OCI-LY7 (cell line): ENCODE data around the gene LATS1. TPM values are rescaled to one million over a fixed set of nuclear protein-coding genes. Genes with fewer than 3 reads are reported as not detected.
"Not testable (repeated sequence)": the region's sequence is repeated elsewhere in the genome, so short reads cannot be mapped to it uniquely, and the experiment has no call there.

Source experiments
- BruUV-seq: library from RNA; stranded (reverse); fragments of 400-500 nt; replicated peaks from 2 replicates; lab custom pipeline; 2021; lab: Mats Ljungman, UMichigan
- CTCF ChIA-PET: fragments of 300-600 bp; sonication (Branson Sonifier 250); formaldehyde crosslinking; loops from one replicate; lab custom pipeline; 2022; ENCODE audit warnings: antibody characterized with exemption; ENCODE audit not compliant: unreplicated experiment; lab: Charles Lee
- POLR2A ChIA-PET: fragments of 300-600 bp; sonication (Branson Sonifier 250); formaldehyde crosslinking; loops from one replicate; lab custom pipeline; 2022; ENCODE audit warnings: antibody characterized with exemption; lab: Charles Lee
- DNase-seq: peaks from one replicate; pipeline ENCODE4 v3.0.0-alpha.2; 2015; ENCODE audit warnings: low spot score
- H2AFZ ChIP-seq: fragments of 200-600 bp; sonication (generic), shearing (Covaris generic); 2 replicates; pipeline ENCODE4 v1.6.1; 2014; ENCODE audit warnings: mild to moderate bottlenecking, antibody characterized with exemption, low read length, moderate library complexity
- H3K27ac ChIP-seq: fragments of 200-600 bp; sonication (generic); 2 replicates; pipeline ENCODE4 v1.5.1; 2014; ENCODE audit warnings: mixed run types, low read depth, mild to moderate bottlenecking, moderate library complexity, low read length, inconsistent platforms; ENCODE audit not compliant: poor library complexity, severe bottlenecking
- H3K36me3 ChIP-seq: fragments of 200-600 bp; sonication (generic); 2 replicates; pipeline ENCODE4 v1.6.1; 2014; ENCODE audit warnings: mild to moderate bottlenecking, antibody characterized with exemption, low read length, moderate library complexity, mixed read lengths; ENCODE audit not compliant: insufficient read depth
- H3K4me1 ChIP-seq: fragments of 200-600 bp; sonication (generic); 2 replicates; pipeline ENCODE4 v1.5.1; 2014; ENCODE audit warnings: mild to moderate bottlenecking, low read length; ENCODE audit not compliant: insufficient read depth, poor library complexity, severe bottlenecking
- H3K4me2 ChIP-seq: fragments of 200-600 bp; sonication (generic); 2 replicates; pipeline ENCODE4 v1.6.1; 2014; ENCODE audit warnings: mild to moderate bottlenecking, low read length
- H3K4me3 ChIP-seq: fragments of 200-600 bp; sonication (generic); 2 replicates; pipeline ENCODE4 v1.5.1; 2014; ENCODE audit warnings: mild to moderate bottlenecking, low read depth, low read length; ENCODE audit not compliant: poor library complexity, severe bottlenecking
- H3K79me2 ChIP-seq: fragments of 200-600 bp; sonication (generic); 2 replicates; pipeline ENCODE4 v1.6.1; 2016; ENCODE audit warnings: low read depth, mild to moderate bottlenecking, low read length, moderate library complexity, mixed read lengths; ENCODE audit not compliant: insufficient read depth
- H3K9me2 ChIP-seq: fragments of 200-600 bp; sonication (generic); 2 replicates; pipeline ENCODE4 v1.6.1; 2016; ENCODE audit warnings: mild to moderate bottlenecking, low read length, mixed read lengths; ENCODE audit not compliant: insufficient read depth
- H3K9me3 ChIP-seq: fragments of 200-600 bp; sonication (generic); 2 replicates; pipeline ENCODE4 v1.6.1; 2014; ENCODE audit warnings: mild to moderate bottlenecking, mixed run types, low read length, mixed read lengths
- H4K20me1 ChIP-seq: fragments of 200-600 bp; sonication (generic); 2 replicates; pipeline ENCODE4 v1.6.1; 2014; ENCODE audit warnings: mild to moderate bottlenecking, antibody characterized with exemption, low read length, moderate library complexity, mixed read lengths; ENCODE audit not compliant: insufficient read depth
- EZH2phosphoT487 ChIP-seq: fragments of 200-600 bp; sonication (generic); IDR thresholded peaks from 2 replicates; pipeline ENCODE4 v1.6.1; 2018; ENCODE audit warnings: low read depth, borderline replicate concordance, mild to moderate bottlenecking, mixed run types, antibody characterized with exemption, low read length, moderate library complexity, mixed read lengths
- intact Hi-C: fragments of 100-400 bp; cut with micrococcal nuclease; formaldehyde crosslinking; loops from one replicate; pipeline ENCODE4 v1.10.0; 2022; ENCODE audit not compliant: unreplicated experiment
- total RNA-seq, 2 experiments: library from RNA; depleted of rRNA in 1 of 2; stranded (reverse); fragments of >200 nt in 1 of 2; shearing (Covaris generic) in 1 of 2; gene quantifications; 2 replicates each; pipeline ENCODE4 v1.2.3, GENCODE V29; 2014 to 2022
- TF ChIP-seq, protein P1 (sequence below): fragments of 200-600 bp; sonication (generic); conservative IDR thresholded peaks from 2 replicates; pipeline ENCODE4 v1.5.1; 2014; ENCODE audit warnings: mild to moderate bottlenecking, antibody characterized with exemption, low read length, moderate library complexity, mixed read lengths

Gene LATS1
- total RNA-seq, 2 experiments from 2014 or later: 23.1 to 30.3 TPM

DNA sequence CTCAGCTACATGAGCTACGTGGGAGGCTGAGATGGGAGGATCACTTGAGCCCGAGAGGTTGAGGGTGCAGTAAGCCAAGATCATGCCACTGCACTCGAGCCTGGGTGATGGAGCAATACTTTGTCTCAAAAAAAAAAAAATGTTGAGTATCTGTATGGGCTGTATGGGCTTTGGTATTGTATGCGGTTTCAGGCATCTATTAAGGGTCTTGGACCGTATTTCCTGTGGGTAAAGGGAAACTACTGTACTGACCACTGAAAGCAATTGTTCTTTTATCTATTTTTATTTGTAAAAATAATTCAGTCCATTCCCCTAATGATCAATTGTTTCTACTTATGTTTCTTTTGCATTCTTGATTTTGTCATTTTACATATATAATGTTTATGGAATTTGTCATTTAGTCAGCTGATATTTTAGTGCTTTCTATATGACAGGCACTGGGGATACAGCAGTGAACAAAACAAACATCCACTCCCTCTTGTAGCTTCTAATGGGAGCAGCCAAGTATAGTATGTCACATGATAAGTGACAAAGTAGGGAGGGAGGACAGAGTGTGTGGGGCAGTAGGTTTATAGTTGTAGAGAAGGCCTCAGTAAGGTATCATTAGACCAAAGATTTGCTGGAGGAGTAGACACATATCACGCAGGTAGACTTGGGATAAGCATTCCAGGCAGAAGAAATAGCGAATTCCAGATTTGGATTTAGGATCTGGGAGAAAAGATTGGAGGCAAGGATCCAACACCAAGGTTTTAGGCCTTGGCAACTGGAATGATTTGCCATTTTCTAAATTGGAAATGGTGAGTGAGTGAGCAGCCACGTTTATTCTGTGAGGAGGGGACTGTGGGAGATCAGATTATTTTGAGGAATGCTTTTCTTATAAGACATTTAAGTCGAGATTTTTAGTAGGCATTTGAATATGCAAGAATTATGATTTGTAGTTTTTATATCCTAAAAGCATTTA lies 37.7 kb upstream of the LATS1 start:
- CTCF ChIA-PET: interaction anchor here (0.6 kb wide), 2 partner anchors 57 to 765 kb away, joined by 3 read pairs; no protein-coding TSS in a partner anchor
- Histone ChIP-seq H3K27ac (peak overlapping the region; percentile 15), H4K20me1 (peaks cover 18% of the 10 kb centered on the region), H3K4me2 (peak overlapping the region; percentile 48), H3K79me2 (peaks cover 98% of the 10 kb centered on the region), H3K9me3 (no peaks in the 10 kb centered on the region), H3K36me3 (peaks cover 70% of the 10 kb centered on the region), H2AFZ (no peak overlapping the region), H3K4me1 (peaks cover 50% of the 10 kb centered on the region), H3K9me2 (no peaks in the 10 kb centered on the region), H3K4me3 (no peak overlapping the region)
- peak; percentile 16 for DNase-seq
- POLR2A ChIA-PET: interaction anchor here (0.7 kb wide), 1 partner anchor 55 kb away, joined by 6 read pairs; no protein-coding TSS in a partner anchor
- TF ChIP-seq EZH2phosphoT487: no peak
- TF ChIP-seq, protein P1, sequence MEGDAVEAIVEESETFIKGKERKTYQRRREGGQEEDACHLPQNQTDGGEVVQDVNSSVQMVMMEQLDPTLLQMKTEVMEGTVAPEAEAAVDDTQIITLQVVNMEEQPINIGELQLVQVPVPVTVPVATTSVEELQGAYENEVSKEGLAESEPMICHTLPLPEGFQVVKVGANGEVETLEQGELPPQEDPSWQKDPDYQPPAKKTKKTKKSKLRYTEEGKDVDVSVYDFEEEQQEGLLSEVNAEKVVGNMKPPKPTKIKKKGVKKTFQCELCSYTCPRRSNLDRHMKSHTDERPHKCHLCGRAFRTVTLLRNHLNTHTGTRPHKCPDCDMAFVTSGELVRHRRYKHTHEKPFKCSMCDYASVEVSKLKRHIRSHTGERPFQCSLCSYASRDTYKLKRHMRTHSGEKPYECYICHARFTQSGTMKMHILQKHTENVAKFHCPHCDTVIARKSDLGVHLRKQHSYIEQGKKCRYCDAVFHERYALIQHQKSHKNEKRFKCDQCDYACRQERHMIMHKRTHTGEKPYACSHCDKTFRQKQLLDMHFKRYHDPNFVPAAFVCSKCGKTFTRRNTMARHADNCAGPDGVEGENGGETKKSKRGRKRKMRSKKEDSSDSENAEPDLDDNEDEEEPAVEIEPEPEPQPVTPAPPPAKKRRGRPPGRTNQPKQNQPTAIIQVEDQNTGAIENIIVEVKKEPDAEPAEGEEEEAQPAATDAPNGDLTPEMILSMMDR: no peak
- intact Hi-C loops: no loop called here
- no TSS peak for BruUV-seq

DNA sequence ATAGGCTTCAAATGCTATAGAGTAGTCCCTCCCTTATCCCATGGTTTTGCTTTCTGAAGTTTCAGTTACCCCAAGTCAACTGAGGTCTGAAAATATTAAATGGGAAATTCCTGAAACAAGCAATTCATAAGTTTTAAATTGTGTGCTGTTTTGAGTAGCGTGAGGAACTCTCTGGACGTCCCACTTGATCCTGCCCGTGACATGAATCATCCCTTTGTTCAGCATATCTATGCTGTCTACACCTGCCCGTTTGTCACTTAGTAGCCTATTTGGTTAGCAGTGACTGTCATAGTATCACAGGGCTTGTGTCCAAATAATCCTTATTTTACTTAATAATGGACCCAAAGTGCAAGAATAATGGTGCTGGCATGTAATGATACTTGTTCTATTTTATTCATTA lies 36.6 kb upstream of the LATS1 start:
- Histone ChIP-seq H3K9me3 (no peaks in the 10 kb centered on the region), H3K9me2 (no peaks in the 10 kb centered on the region), H4K20me1 (peaks cover 18% of the 10 kb centered on the region), H3K4me3 (no peak overlapping the region), H3K4me1 (peaks cover 43% of the 10 kb centered on the region), H3K27ac (no peak overlapping the region), H3K4me2 (peak overlapping the region; percentile 6; the same call in 1 of the 2 replicates), H3K36me3 (peaks cover 60% of the 10 kb centered on the region), H3K79me2 (peaks cover 99% of the 10 kb centered on the region), H2AFZ (no peak overlapping the region)
- no peak for DNase-seq
- POLR2A ChIA-PET: interaction anchor here (1.5 kb wide), 1 partner anchor 271 kb away, joined by 3 read pairs; no protein-coding TSS in a partner anchor
- intact Hi-C loops: loop anchor here (5.0 kb wide), 1 partner anchor 187 kb away; the partner anchor contains the start of gene GINM1
- TF ChIP-seq EZH2phosphoT487: no peak
- TF ChIP-seq, protein P1: no peak
- CTCF ChIA-PET: interaction anchor here (0.6 kb wide), 1 partner anchor 58 kb away, joined by 3 read pairs; no protein-coding TSS in a partner anchor
- BruUV-seq: no TSS peak

GRCh38 chr6:149753374-149753637 lies 35.4 kb upstream of the LATS1 start:
- intact Hi-C loops: loop anchor here (5.0 kb wide), 1 partner anchor 186 kb away; the partner anchor contains the start of gene GINM1
- H3K4me1 ChIP-seq: peaks cover 46% of the 10 kb centered on the region

More at GRCh38 chr6:149753374-149753637, 35.4 kb upstream of the LATS1 start:
- Histone ChIP-seq H3K36me3 (peaks cover 48% of the 10 kb centered on the region), H4K20me1 (peaks cover 18% of the 10 kb centered on the region), H3K79me2 (peaks cover 87% of the 10 kb centered on the region)
- DNase-seq, H3K4me2 ChIP-seq, H3K4me3 ChIP-seq, H3K9me2 ChIP-seq, H2AFZ ChIP-seq, CTCF ChIA-PET, H3K27ac ChIP-seq, H3K9me3 ChIP-seq, BruUV-seq: not testable (repeated sequence)
- POLR2A ChIA-PET: interaction anchor here (0.6 to 2.4 kb wide), 7 partner anchors 10 to 286 kb away, joined by 3 to 11 read pairs (median 4); no protein-coding TSS in a partner anchor
